Right atrium auricular region (tissue), 2 donors: ENCODE measurements around the gene NBDY. TPM values are rescaled to one million over a fixed set of nuclear protein-coding genes. Genes with fewer than 3 reads are reported as not detected.
"Not testable (repeated sequence)": the region's sequence is repeated elsewhere in the genome, so short reads cannot be mapped to it uniquely, and the experiment has no call there.

Experiments
- DNase-seq: peaks from one replicate; pipeline ENCODE4 v3.0.0-alpha.2; 2019; ENCODE audit warnings: low spot score
- H3K27ac ChIP-seq, 2 donors: fragments of 200-600 bp; sonication (generic); 1 replicate in 1 of 2; 2 replicates in 1 of 2; pipeline ENCODE4 v1.5.1; 2016 to 2019
- H3K27me3 ChIP-seq, 2 donors: fragments of 200-600 bp; sonication (generic); one replicate each; pipeline versions ENCODE4 v1.5.1 to v1.6.0; 2017 to 2019
- H3K36me3 ChIP-seq: fragments of 200-600 bp; sonication (generic); one replicate; pipeline ENCODE4 v1.5.1; 2016
- H3K4me1 ChIP-seq, 2 donors: fragments of 200-600 bp; sonication (generic); one replicate each; pipeline versions ENCODE4 v1.5.1 to v1.6.0; 2017 to 2019
- H3K4me3 ChIP-seq, 2 donors: fragments of 200-600 bp; sonication (generic); 1 replicate in 1 of 2; 2 replicates in 1 of 2; pipeline ENCODE4 v1.5.1; 2017 to 2019; ENCODE audit warnings: mild to moderate bottlenecking in 1 of 2, moderate library complexity in 1 of 2
- H3K9me3 ChIP-seq, 2 donors: fragments of 200-600 bp; sonication (generic); one replicate each; pipeline ENCODE4 v1.5.1; 2019
- total RNA-seq, 2 donors: library from RNA; depleted of rRNA; stranded (reverse); fragments of >200 nt; gene quantifications; one replicate each; pipeline ENCODE4 v1.1.0, GENCODE V29; 2016
- TF ChIP-seq, protein P1 (sequence below), 2 donors: fragments of 200-600 bp; sonication (generic); IDR thresholded peaks; one replicate each; pipeline ENCODE4 v1.5.1; 2019; ENCODE audit warnings: antibody characterized with exemption in 2 of 2

NBDY gene
- total RNA-seq, 2 donors from 2014 or later: 7.8 to 15.8 TPM

DNA sequence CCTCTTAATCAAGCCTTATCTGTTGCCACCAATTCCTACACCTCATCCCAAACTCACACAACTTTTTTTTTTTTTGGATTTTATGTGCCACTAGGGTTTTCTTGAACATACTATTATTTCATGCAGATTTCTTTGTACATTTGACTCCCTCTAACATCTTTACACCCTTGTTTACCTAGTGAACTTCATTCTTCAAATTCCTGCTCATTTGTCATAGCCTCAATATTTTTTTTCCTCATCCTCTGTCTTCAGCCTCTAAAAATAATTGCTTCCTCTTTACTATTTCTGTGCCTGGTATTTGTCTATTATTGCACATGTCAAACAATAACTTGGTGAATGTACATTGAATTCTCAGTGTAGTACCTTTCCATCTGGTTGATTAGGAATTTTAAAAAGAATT, 22.0 kb downstream of the NBDY start:
- TF ChIP-seq, protein P1, sequence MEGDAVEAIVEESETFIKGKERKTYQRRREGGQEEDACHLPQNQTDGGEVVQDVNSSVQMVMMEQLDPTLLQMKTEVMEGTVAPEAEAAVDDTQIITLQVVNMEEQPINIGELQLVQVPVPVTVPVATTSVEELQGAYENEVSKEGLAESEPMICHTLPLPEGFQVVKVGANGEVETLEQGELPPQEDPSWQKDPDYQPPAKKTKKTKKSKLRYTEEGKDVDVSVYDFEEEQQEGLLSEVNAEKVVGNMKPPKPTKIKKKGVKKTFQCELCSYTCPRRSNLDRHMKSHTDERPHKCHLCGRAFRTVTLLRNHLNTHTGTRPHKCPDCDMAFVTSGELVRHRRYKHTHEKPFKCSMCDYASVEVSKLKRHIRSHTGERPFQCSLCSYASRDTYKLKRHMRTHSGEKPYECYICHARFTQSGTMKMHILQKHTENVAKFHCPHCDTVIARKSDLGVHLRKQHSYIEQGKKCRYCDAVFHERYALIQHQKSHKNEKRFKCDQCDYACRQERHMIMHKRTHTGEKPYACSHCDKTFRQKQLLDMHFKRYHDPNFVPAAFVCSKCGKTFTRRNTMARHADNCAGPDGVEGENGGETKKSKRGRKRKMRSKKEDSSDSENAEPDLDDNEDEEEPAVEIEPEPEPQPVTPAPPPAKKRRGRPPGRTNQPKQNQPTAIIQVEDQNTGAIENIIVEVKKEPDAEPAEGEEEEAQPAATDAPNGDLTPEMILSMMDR (IDR thresholded peaks at IDR 0.05): no peak
- H3K27me3 ChIP-seq: no peaks in the 10 kb centered on the region

DNA sequence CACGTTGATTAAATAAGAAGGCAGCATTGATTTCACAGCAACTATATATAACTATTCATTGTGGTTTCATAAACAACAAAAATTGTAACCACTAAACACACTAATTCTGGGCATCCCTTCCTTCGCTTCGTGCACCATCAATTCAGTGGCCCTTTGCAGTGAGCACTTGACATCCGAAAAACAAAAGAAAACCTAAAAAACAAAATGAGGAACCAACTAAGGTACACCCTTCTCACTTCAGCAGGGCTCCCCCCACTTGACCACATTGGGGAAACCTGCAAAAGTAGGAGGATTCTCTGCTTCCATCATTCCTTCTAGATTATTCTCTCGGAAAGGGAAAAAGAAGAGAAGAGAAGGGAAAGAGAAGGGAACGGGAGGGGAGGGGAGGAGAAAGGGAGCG, 28.3 kb downstream of the NBDY start:
- no peaks in the 10 kb centered on the region for H3K9me3 ChIP-seq
- no peaks in the 10 kb centered on the region for H3K27me3 ChIP-seq
- DNase-seq: no peak
- no peaks in the 10 kb centered on the region for H3K4me1 ChIP-seq
- no peak overlapping the region for H3K4me3 ChIP-seq
- no peaks in the 10 kb centered on the region for H3K36me3 ChIP-seq
- no peak overlapping the region for H3K27ac ChIP-seq
- TF ChIP-seq, protein P1 (IDR thresholded peaks at IDR 0.05): no peak

More for the DNA sequence above, 22.0 kb downstream of the NBDY start:
- H3K4me3 ChIP-seq: no peak overlapping the region
- H3K4me1 ChIP-seq: no peaks in the 10 kb centered on the region
- H3K27ac ChIP-seq: no peak overlapping the region
- no peak for DNase-seq
- no peaks in the 10 kb centered on the region for H3K36me3 ChIP-seq
- no peaks in the 10 kb centered on the region for H3K9me3 ChIP-seq

DNA sequence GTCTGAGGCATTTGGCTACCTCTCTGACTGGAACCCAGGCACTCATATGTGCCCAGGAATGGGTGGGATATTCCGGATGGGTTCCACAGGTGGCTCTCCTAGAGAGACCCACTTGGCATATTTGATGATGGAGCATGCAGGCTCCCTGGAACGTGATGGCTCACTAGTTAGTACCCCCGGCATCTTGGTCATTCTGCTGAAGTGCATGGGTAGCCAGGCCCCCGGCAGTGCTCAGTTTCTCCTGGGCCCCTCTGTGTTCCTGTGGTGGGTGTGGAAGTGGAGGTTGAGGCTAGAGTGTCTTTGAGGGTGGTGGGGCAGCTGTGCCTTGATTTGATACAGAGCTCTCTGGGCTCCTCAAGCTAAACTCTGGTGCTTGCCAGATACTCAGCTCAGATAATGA, 29.4 kb downstream of the NBDY start:
- Histone ChIP-seq H3K36me3 (no peaks in the 10 kb centered on the region), H3K4me1 (peaks cover 0 to 2% of the 10 kb centered on the region in 2 donors), H3K27ac (no peak overlapping the region), H3K9me3 (no peaks in the 10 kb centered on the region), H3K27me3 (no peaks in the 10 kb centered on the region), H3K4me3 (no peak overlapping the region)
- TF ChIP-seq, protein P1 (IDR thresholded peaks at IDR 0.05): no peak
- DNase-seq: no peak

DNA sequence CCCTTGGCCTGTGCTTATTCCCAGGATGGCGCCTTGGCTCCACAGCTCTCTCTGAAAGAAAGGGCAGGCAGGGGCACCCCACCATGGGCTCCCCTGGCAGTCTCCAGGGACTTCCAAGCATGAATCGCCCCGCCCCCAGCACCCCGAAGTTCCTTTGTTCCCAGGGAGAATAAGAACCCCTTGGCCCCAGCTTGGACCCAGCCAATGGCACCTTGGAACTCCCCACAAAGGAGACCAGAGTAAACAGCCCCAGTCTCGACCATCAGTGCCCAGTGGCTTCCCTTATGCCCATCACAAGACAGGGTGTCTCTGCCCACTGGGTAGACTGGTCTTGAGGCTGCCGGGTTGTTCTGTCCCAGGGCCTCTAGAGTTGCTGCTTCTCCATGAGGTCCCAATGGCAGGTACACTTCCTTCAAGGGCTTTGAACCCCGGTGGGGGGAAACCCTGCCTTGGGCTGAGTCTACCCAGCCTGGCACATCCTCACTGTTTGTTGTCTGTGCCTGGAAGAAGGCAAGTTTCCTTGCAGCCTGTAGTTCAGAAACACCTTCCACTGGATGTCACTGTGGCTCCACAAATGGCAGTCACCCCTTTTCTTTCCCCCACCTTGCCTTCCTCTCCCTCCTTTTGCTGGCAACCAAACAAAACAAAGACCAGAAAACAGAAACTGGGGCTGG, 30.8 kb downstream of the NBDY start:
- no peaks in the 10 kb centered on the region for H3K27me3 ChIP-seq
- H3K4me3 ChIP-seq: no peak overlapping the region
- no peak for DNase-seq
- TF ChIP-seq, protein P1 (IDR thresholded peaks at IDR 0.05): no peak
- no peaks in the 10 kb centered on the region for H3K9me3 ChIP-seq
- no peaks in the 10 kb centered on the region for H3K36me3 ChIP-seq
- H3K27ac ChIP-seq: no peak overlapping the region
- peaks cover 0 to 7% of the 10 kb centered on the region in 2 donors for H3K4me1 ChIP-seq

DNA sequence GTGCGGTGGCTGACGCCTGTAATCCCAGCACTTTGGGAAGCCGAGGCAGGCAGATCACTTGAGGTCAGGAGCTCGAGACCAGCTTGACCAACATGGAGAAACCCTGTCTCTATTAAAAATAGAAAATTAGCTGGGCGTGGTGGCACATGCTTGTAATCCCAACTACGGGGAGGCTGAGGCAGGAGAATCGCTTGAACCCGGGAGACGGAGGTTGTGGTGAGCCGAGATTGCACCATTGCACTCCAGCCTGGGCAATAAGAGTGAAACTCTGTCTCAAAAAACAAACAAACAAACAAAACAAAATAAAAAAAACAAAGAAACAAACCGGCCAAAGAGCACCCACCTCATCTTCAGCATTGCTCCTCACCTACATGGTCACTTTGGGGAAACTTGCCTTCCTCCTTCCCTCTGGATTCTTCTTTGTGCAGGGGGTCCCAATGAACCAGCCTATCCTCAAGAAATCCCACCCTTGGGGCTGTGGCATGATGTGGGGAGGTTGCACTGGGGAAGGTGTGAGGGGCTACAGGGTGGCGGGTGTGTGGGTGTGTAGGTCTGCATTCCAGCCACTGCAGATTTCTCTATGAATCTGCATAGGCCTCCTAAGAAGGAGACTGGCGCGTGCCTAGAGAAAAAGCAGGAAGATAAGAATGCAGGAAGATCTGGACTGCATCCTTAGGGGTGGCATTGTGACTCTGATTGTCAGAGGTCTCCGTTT, 31.5 kb downstream of the NBDY start:
- not testable (repeated sequence) for DNase-seq, H3K27me3 ChIP-seq, H3K9me3 ChIP-seq

DNA sequence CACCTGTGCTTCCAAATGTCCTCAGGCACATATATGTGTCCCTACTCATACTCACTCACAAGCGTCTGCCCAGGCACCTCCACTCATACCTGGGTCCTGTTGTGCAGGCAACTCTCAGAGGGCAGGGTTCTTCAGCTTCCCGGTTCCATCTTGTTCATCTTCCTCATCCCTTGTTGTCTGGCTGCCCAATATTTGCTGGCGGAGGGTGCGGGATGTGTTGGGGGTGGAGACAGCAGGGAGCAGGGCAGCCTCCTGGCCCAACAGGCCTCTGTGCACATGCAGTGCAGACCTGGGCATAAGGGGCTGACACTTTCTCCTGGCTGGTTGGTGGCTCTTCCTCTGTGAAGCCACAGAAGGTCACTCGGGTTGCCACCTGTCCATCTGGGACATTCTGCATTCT, 32.1 kb downstream of the NBDY start:
- Histone ChIP-seq H3K4me1 (peaks cover 0 to 17% of the 10 kb centered on the region in 2 donors), H3K4me3 (no peak overlapping the region), H3K9me3 (no peaks in the 10 kb centered on the region), H3K27me3 (no peaks in the 10 kb centered on the region), H3K36me3 (no peaks in the 10 kb centered on the region), H3K27ac (no peak overlapping the region)
- no peak for DNase-seq
- TF ChIP-seq, protein P1 (IDR thresholded peaks at IDR 0.05): no peak

More for the DNA sequence above, 31.5 kb downstream of the NBDY start:
- peaks cover 0 to 13% of the 10 kb centered on the region in 2 donors for H3K4me1 ChIP-seq
- not testable (repeated sequence) for H3K36me3 ChIP-seq, H3K27ac ChIP-seq, H3K4me3 ChIP-seq
